ENCODE measurements around the gene HEBP1.

Gene HEBP1

GRCh38 chr12:12933742-12934141, 66.3 kb downstream of the HEBP1 start:
- no peak for TF ChIP-seq CTCF (IDR thresholded peaks at IDR 0.05)

- TF ChIP-seq CTCF (IDR thresholded peaks at IDR 0.05) = no peak
Measured at GRCh38 chr12:12930633-12931219, 69.3 kb downstream of the HEBP1 start.

GRCh38 chr12:12929696-12930095, 70.4 kb downstream of the HEBP1 start:
- no peak for TF ChIP-seq CTCF (IDR thresholded peaks at IDR 0.05)

GRCh38 chr12:12927211-12928079, 72.6 kb downstream of the HEBP1 start:
- no peak for TF ChIP-seq CTCF (IDR thresholded peaks at IDR 0.05)

- no peak for TF ChIP-seq CTCF (IDR thresholded peaks at IDR 0.05)
Measured at GRCh38 chr12:12926571-12927071, 73.4 kb downstream of the HEBP1 start.

GRCh38 chr12:12925388-12925787, 74.7 kb downstream of the HEBP1 start:
- no peak for TF ChIP-seq CTCF (IDR thresholded peaks at IDR 0.05)

Data from LNCAP (cell line).